Body of pancreas (tissue), 4 donors: ENCODE data around the gene NUP93.

Experiments used
- POLR2A ChIP-seq, 3 donors: fragments of 450-650 bp; IDR thresholded peaks; one replicate each; pipeline ENCODE4 v1.6.1; 2016; ENCODE audit warnings: antibody characterized with exemption in 3 of 3, mild to moderate bottlenecking in 2 of 3
- TF ChIP-seq, protein P1 (sequence below), 7 experiments: fragments of 450-650 bp in 4 of 7; fragments of 200-600 bp in 3 of 7; sonication (generic) in 3 of 7; IDR thresholded peaks; one replicate each; pipeline ENCODE4 v1.5.1; 2016 to 2019; ENCODE audit warnings: antibody characterized with exemption in 7 of 7

DNA sequence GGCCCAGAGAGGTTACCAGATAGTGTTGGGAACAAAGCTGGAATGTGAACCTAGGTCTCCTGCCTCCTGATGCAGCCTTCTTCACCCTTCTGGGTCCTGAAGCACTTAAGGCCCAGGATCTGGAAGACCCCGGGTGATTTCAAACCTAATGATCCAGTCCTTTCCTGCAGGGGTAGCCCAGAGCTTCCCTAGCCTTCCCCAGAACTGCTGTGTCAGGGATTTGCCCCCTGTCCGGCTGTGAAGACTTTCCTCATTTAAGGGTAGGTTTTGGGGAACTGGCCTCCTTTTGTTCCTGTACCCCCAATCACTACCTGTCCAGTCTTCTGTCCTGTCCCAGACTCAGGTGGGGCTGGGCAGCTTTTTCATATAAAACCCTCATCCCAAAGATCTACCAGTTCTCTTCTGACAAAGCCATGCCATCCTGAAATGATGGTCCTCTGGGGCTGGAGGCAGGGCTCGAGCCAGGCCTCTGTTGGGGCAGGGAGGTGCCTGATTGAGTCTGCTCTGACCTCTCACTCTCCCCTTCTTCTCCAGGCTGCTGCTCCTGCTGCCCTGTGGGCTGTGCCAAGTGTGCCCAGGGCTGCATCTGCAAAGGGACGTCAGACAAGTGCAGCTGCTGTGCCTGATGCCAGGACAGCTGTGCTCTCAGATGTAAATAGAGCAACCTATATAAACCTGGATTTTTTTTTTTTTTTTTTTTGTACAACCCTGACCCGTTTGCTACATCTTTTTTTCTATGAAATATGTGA lies 46.3 kb upstream of the NUP93 start:
- TF ChIP-seq, protein P1, sequence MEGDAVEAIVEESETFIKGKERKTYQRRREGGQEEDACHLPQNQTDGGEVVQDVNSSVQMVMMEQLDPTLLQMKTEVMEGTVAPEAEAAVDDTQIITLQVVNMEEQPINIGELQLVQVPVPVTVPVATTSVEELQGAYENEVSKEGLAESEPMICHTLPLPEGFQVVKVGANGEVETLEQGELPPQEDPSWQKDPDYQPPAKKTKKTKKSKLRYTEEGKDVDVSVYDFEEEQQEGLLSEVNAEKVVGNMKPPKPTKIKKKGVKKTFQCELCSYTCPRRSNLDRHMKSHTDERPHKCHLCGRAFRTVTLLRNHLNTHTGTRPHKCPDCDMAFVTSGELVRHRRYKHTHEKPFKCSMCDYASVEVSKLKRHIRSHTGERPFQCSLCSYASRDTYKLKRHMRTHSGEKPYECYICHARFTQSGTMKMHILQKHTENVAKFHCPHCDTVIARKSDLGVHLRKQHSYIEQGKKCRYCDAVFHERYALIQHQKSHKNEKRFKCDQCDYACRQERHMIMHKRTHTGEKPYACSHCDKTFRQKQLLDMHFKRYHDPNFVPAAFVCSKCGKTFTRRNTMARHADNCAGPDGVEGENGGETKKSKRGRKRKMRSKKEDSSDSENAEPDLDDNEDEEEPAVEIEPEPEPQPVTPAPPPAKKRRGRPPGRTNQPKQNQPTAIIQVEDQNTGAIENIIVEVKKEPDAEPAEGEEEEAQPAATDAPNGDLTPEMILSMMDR (IDR thresholded peaks at IDR 0.05), result no peak
- TF ChIP-seq POLR2A (IDR thresholded peaks at IDR 0.05), result peak in 2 of 3 donors; percentile 17 to 45
